NCI-H226 (cell line): ENCODE measurements around the gene SAP30BP.
"Not testable (repeated sequence)": the region's sequence is repeated elsewhere in the genome, so short reads cannot be mapped to it uniquely, and the experiment has no call there.

Experiments
- DNase-seq: peaks from one replicate; pipeline ENCODE4 v3.0.0-alpha.2; 2015

Gene SAP30BP

DNA sequence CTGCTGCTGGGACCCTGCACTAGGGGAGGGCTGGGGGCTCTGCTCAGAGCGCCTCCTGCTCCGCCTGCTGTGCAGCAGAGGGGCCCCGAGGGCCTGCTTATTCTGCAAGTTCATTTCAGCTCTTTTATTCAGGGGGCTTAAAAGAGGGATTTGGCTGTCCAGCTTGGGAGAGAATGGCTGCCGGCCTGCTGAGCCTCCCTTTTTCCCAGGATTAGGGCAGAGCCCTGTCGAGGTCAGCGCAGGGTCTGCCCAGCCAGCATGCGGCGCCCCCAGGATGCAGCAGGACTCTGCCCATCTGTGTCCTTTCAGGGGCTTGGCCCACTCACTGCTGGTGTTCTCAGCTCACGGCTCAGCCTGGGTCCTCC lies 32.8 kb upstream of the SAP30BP start:
- DNase-seq = no peak

GRCh38 chr17:75634754-75635609 lies 32.2 kb upstream of the SAP30BP start:
- DNase-seq = no peak

- peak; percentile 49 for DNase-seq
Measured at GRCh38 chr17:75635610-75636202, 31.4 kb upstream of the SAP30BP start.

DNA sequence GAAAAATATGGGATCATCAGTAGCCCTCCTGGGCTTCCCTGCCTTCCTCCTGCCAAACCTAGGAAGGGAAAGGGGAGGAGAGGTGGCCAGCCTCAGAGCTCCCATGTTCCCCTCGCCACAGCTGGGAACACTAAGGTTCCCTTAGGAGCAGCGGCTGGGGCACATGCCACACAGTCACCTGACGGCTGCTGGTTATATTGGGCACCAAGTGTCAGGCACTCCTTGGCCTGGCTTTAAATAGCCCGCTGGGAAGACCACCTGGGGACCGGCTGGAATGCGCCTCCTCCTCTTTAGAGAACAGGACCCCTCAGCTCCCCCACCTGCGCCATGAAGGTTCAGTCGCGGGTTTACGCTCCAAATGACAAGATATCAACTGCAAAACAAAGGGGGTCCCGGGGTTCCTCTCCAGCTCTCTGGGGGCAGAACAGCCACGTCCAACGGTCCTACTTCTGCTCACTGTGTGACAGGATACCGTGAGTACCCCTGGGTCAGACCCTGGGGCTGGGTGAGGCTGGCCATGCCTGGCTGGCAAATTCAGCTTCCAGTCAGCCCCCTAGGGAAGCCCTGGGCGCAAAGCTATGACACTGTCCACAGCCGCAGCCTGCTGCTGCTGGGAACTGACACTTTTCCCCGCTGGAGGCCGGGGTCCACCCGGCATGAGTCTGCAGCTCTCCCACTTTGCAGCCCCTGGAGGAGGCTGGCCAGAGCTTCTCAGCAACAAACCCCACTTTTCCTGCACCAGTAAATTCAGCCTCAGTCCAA lies 30.6 kb upstream of the SAP30BP start:
- no peak for DNase-seq

DNA sequence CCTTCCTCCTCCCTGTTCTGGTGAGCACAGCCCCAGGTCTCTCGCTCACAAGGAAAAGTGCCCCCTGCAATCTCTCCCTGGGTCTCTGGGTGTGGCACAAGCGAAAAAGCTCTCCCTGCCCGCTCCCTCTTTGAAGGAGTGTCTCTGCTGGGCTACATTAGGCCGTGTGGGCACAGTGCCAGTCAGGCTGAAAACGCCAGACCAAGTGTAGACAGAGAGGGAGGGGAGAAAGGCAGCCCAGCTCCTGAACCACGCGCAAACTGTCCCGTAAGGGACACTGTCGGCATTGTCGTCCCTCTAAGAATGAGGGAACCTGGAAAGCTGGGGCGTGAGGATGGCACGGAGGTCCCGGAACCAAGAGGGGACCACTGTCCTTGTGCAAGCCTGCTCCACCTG lies 30.0 kb upstream of the SAP30BP start:
- DNase-seq = no peak

GRCh38 chr17:75637551-75637950 lies 29.6 kb upstream of the SAP30BP start:
- no peak for DNase-seq

GRCh38 chr17:75638039-75638438 lies 29.1 kb upstream of the SAP30BP start:
- DNase-seq = not testable (repeated sequence)

- no peak for DNase-seq
Measured at GRCh38 chr17:75638893-75639292, 28.2 kb upstream of the SAP30BP start.

- no peak for DNase-seq
Measured at GRCh38 chr17:75639327-75639726, 27.8 kb upstream of the SAP30BP start.

DNA sequence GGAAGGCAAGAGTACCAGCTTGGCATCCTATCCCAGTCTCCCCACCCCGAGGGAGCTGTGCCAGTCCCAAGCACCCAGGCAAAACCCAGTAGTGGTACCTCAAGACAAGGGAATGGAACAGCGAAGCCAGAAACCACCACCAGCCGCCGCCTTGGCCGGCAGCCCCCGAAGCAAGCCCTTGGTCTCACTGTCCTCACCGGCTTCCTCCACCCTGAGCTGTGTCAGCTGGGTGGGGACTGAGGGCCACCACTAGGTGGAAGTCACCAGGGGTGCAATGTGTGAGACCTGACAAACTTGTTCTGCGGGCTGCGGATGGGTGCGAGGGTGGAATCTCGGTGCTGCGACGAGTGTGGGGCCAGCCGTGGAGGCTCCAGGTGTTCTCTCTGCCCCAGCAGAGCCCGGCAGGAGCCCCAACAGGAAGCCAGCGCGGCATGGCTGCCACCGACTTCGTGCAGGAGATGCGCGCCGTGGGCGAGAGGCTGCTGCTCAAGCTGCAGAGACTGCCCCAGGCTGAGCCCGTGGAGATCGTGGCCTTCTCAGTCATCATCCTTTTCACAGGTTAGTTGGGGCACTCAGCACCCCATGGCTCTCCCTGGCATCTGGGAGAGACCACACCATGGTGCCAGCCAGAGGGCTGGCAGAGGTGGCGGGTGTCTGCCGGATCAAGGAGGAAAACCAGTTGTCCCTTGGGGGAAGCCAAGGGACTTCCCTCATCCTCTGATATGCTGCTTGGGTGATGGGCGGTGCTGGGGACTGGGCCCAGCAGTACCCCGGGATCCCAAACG lies 27.2 kb upstream of the SAP30BP start:
- DNase-seq = no peak

DNA sequence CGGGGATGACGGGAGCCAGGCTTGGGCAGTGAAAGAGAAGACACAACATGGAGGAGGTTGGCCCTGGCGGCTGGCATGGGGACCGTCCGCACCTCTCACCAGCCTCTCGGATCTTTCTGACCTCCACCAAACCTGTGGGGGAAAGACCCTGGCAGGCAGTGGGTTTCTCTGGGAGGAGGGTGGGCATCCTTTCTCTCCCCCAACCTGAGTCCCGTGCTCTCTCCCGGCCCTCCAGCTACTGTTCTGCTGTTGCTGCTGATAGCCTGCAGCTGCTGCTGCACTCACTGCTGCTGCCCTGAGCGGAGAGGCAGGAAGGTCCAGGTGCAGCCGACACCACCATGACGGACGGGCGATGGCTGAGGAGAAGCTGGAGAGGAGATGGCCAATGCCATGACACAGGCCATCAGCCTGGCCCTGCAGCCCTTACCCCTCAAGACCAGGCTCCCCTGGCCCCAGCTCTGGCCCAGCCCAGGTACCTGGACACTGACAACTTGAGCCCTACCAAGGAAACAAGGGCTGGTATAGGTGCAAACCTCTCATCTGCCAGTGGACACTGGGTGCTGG lies 26.5 kb upstream of the SAP30BP start:
- DNase-seq = no peak

DNA sequence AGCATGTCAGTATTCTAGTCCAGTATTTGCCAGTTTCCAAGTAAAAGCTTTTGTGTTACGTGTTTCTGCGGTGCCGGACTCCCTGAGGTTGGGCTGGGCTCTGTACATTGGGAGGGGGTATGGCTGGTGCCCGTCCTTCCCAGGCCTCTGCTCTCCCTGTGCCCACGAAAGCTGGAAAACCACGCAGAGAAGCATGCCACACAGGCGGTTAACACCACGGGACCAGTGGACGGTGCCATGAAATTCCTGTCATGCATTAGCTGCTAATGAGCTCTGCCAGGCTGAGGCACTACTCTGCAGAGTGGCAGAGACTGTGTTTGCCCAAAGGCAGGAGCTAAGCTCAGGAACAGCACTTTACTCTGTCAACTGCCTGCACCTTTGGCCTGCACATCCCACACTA lies 25.8 kb upstream of the SAP30BP start:
- no peak for DNase-seq

- DNase-seq = no peak
Measured at GRCh38 chr17:75642182-75642783, 24.9 kb upstream of the SAP30BP start.

DNA sequence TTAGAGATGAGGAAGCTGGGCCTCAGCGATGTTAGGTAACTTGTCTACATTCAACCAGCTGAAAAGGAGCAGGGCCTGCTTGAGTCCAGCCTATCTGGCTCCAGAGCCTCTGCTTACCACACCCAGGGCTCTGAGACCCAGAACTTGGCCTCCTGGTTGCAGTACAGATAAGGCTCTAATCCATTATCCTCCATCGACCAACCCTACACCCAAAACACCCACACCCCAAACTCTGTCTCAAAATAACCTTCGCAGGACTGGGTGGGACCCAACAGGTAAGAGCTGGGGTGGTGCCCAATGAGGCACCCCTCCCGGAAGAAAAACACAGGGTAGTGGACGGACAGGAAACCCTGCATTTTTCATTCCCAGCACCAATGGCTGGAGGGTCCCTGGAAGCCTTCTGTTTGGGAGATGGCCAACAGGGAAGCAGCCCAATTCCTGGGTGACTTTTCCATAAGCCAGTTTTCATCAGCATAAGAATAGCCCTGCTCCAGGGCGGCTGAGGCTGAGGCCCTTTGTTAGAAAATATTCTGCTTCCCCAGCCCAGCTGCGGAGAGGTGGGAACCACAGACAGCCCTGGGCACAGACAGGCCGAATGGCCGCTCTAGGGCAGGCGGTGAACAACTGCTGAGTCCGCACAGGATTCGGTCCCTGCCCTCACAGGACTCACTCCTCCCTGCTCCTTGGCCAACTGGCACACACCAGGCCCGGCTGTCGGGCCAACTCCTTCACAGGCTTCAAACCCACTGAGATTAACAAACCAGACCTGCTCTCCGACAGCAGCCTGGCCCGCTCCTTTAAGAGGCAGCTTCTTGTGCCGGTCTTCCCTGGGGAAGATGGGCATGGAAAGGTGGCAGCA lies 24.1 kb upstream of the SAP30BP start:
- no peak for DNase-seq

- DNase-seq = no peak
Measured at GRCh38 chr17:75643643-75644017, 23.5 kb upstream of the SAP30BP start.

GRCh38 chr17:75645501-75645888 lies 21.6 kb upstream of the SAP30BP start:
- DNase-seq = peak; percentile 98

- DNase-seq = peak; percentile 97
Measured at GRCh38 chr17:75645889-75646637, 21.1 kb upstream of the SAP30BP start.

- DNase-seq = no peak
Measured at GRCh38 chr17:75646638-75646992, 20.5 kb upstream of the SAP30BP start.

DNA sequence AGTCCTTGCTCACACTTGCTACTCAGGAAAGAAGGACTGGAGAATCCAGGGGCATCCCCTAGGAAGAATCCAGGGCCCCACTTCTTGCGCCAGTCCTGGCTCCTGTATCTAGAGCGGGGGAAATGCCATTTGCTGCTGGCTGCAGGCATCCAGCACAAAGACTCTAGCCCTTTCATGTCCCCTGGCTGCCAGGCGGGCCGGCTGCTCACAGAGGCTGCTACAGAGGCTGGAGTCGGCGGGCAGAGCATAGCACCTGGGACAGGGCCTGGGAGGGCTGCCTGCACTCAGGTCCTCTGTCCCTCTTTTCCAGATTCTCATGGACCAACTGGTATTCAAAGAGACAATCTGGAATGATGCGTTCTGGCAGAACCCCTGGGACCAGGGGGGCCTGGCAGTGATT lies 20.1 kb upstream of the SAP30BP start:
- no peak for DNase-seq

DNA sequence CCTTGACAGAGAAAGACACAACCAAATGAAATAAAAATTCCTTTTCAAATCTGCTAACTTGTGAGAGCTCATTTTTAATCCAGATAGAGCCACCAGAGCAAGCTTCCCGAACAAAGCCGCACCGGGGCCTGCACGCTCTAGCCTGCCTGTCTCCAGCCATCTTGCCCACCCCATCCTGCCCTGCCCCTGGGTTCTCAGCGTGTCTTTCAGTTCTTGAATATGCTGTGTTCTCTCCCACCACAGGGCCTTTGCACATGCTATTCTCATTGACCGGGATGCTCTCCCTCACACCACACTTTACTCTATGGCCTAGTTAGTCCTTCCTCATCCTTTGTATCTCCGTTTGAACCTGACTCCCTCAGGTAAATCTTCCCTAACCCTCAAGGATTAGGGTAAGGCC lies 19.2 kb upstream of the SAP30BP start:
- no peak for DNase-seq

- no peak for DNase-seq
Measured at GRCh38 chr17:75649687-75650086, 17.5 kb upstream of the SAP30BP start.
